Measurements from ENCODE around the gene CRK. TPM values are rescaled to one million over a fixed set of nuclear protein-coding genes. Genes with fewer than 3 reads are reported as not detected.
"Not testable (repeated sequence)": the region's sequence is repeated elsewhere in the genome, so short reads cannot be mapped to it uniquely, and the experiment has no call there.

Gene CRK
- polyA plus RNA-seq, 1 experiment, result 53.8 TPM

- ChIA-PET CTCF (interaction anchor here (1.1 kb wide), 1 partner anchor 14 kb away, joined by 3 read pairs; no protein-coding TSS in a partner anchor), POLR2A (no interaction called here)
- H3K4me3 ChIP-seq (ENCODE audit: low read depth, low read length), result peak overlapping the region; percentile 81
- H3K36me3 ChIP-seq (ENCODE audit: control insufficient read depth, insufficient read depth, low read length), result peaks cover 1% of the 10 kb centered on the region; the same call in 1 of the 2 replicates
- peak; percentile 82 for TF ChIP-seq CTCF (IDR thresholded peaks at IDR 0.05; ENCODE audit: insufficient read depth, low read depth, low read length)
- no peak for DNase-seq (ENCODE audit: low read depth)
- no peaks in the 10 kb centered on the region for H3K27me3 ChIP-seq (ENCODE audit: control insufficient read depth, insufficient read depth, low read length)
Observed at GRCh38 chr17:1455291-1455796, 688 bp downstream of the CRK start.

GRCh38 chr17:1454541-1454940, 1.5 kb downstream of the CRK start:
- DNase-seq (ENCODE audit: low read depth), result no peak
- Histone ChIP-seq H3K27me3 (ENCODE audit: control insufficient read depth, insufficient read depth, low read length) (no peaks in the 10 kb centered on the region), H3K36me3 (ENCODE audit: control insufficient read depth, insufficient read depth, low read length) (no peaks in the 10 kb centered on the region; the same call in 1 of the 2 replicates), H3K4me3 (ENCODE audit: low read depth, low read length) (peak overlapping the region; percentile 81)
- ChIA-PET CTCF (interaction anchor here (1.1 to 1.7 kb wide), 3 partner anchors 15 to 89 kb away, joined by 3 to 9 read pairs (median 6); partner anchors contain the start of gene INPP5K), POLR2A (no interaction called here)
- no peak for TF ChIP-seq CTCF (IDR thresholded peaks at IDR 0.05; ENCODE audit: insufficient read depth, low read depth, low read length)

GRCh38 chr17:1453694-1454093, 2.3 kb downstream of the CRK start:
- ChIA-PET POLR2A (interaction anchor here (0.6 kb wide), 1 partner anchor 929 kb away, joined by 7 read pairs; no protein-coding TSS in a partner anchor), CTCF (interaction anchor here (0.6 to 1.7 kb wide), 4 partner anchors 27 to 88 kb away, joined by 3 to 9 read pairs (median 4); partner anchors contain the start of gene INPP5K)
- H3K36me3 ChIP-seq (ENCODE audit: control insufficient read depth, insufficient read depth, low read length); H3K27me3 ChIP-seq (ENCODE audit: control insufficient read depth, insufficient read depth, low read length); H3K4me3 ChIP-seq (ENCODE audit: low read depth, low read length); DNase-seq (ENCODE audit: low read depth): not testable (repeated sequence)

GRCh38 chr17:1452836-1453235, 3.2 kb downstream of the CRK start:
- CTCF ChIA-PET, result interaction anchor here (0.6 to 1.7 kb wide), 3 partner anchors 14 to 87 kb away, joined by 3 to 9 read pairs (median 6); partner anchors contain the start of gene INPP5K

GRCh38 chr17:1450261-1450660, 5.8 kb downstream of the CRK start:
- H3K4me3 ChIP-seq (ENCODE audit: low read depth, low read length); CTCF ChIA-PET; H3K27me3 ChIP-seq (ENCODE audit: control insufficient read depth, insufficient read depth, low read length); H3K36me3 ChIP-seq (ENCODE audit: control insufficient read depth, insufficient read depth, low read length); DNase-seq (ENCODE audit: low read depth): not testable (repeated sequence)
- POLR2A ChIA-PET, result interaction anchor here (0.6 kb wide), 1 partner anchor 217 kb away, joined by 12 read pairs; no protein-coding TSS in a partner anchor

More at GRCh38 chr17:1452836-1453235, 3.2 kb downstream of the CRK start:
- H3K36me3 ChIP-seq (ENCODE audit: control insufficient read depth, insufficient read depth, low read length), result peaks cover 2% of the 10 kb centered on the region; the same call in 1 of the 2 replicates
- no peak for DNase-seq (ENCODE audit: low read depth)
- POLR2A ChIA-PET, result no interaction called here
- no peak overlapping the region for H3K4me3 ChIP-seq (ENCODE audit: low read depth, low read length)
- no peak for TF ChIP-seq CTCF (IDR thresholded peaks at IDR 0.05; ENCODE audit: insufficient read depth, low read depth, low read length)
- no peaks in the 10 kb centered on the region for H3K27me3 ChIP-seq (ENCODE audit: control insufficient read depth, insufficient read depth, low read length)

GRCh38 chr17:1449412-1449967, 6.5 kb downstream of the CRK start:
- ChIA-PET POLR2A (interaction anchor here (0.6 kb wide), 1 partner anchor 218 kb away, joined by 12 read pairs; no protein-coding TSS in a partner anchor), CTCF (interaction anchor here (1.2 kb wide), 1 partner anchor 84 kb away, joined by 5 read pairs; no protein-coding TSS in a partner anchor)
- Histone ChIP-seq H3K27me3 (ENCODE audit: control insufficient read depth, insufficient read depth, low read length) (no peaks in the 10 kb centered on the region), H3K4me3 (ENCODE audit: low read depth, low read length) (no peak overlapping the region), H3K36me3 (ENCODE audit: control insufficient read depth, insufficient read depth, low read length) (peaks cover 3% of the 10 kb centered on the region; the same call in 1 of the 2 replicates)
- DNase-seq (ENCODE audit: low read depth), result no peak
- TF ChIP-seq CTCF (IDR thresholded peaks at IDR 0.05; ENCODE audit: insufficient read depth, low read depth, low read length), result no peak

Measured in BJ (cell line).